Kidney (tissue), 14 donors: Measurements from ENCODE around the gene RFC5. TPM values are rescaled to one million over a fixed set of nuclear protein-coding genes. Genes with fewer than 3 reads are reported as not detected.

Experiments used
- DNase-seq, 5 donors: peaks; one replicate each; pipeline ENCODE4 v3.0.0-alpha.2; 2013 to 2020
- FAIRE-seq: peaks from 2 replicates; lab custom pipeline; 2012; peaks lifted over from hg19 to GRCh38; lab: Jason Lieb, UNC
- H3K27ac ChIP-seq, 2 donors: one replicate each; pipeline ENCODE4 v1.7.0; 2013; ENCODE audit warnings: low read depth in 2 of 2, low read length in 2 of 2, inconsistent platforms in 1 of 2
- H3K27me3 ChIP-seq: one replicate; pipeline ENCODE4 v1.7.1; 2013; ENCODE audit warnings: low read length, inconsistent platforms; ENCODE audit not compliant: control insufficient read depth, insufficient read depth
- H3K36me3 ChIP-seq, 3 donors: one replicate each; pipeline versions ENCODE4 v1.7.0 to v1.7.1; 2013; ENCODE audit warnings: low read length in 3 of 3, control low read depth in 1 of 3, inconsistent platforms in 1 of 3; ENCODE audit not compliant: insufficient read depth in 3 of 3, control insufficient read depth in 2 of 3
- H3K4me1 ChIP-seq, 3 donors: one replicate each; pipeline versions ENCODE4 v1.7.0 to v1.7.1; 2013; ENCODE audit warnings: low read length in 3 of 3, inconsistent platforms in 1 of 3, low read depth in 1 of 3; ENCODE audit not compliant: control insufficient read depth in 2 of 3, insufficient read depth in 2 of 3
- H3K4me3 ChIP-seq, 3 donors: one replicate each; pipeline versions ENCODE4 v1.7.0 to v1.8.1; 2013; ENCODE audit warnings: low read length in 3 of 3, control low read depth in 1 of 3, inconsistent platforms in 1 of 3
- H3K9ac ChIP-seq, 3 donors: one replicate each; pipeline versions ENCODE4 v1.7.0 to v1.7.1; 2013; ENCODE audit warnings: low read length in 3 of 3, control low read depth in 1 of 3, inconsistent platforms in 1 of 3
- H3K9me3 ChIP-seq, 3 donors: one replicate each; pipeline versions ENCODE4 v1.7.0 to v1.7.1; 2013; ENCODE audit warnings: low read length in 3 of 3, control low read depth in 1 of 3, inconsistent platforms in 1 of 3; ENCODE audit not compliant: control insufficient read depth in 2 of 3, insufficient read depth in 1 of 3
- CTCF ChIP-seq: IDR thresholded peaks from 3 replicates; pipeline ENCODE4 v1.5.1; 2012; ENCODE audit warnings: mild to moderate bottlenecking, moderate library complexity, borderline replicate concordance; ENCODE audit not compliant: insufficient read depth; ENCODE audit errors: extremely low read depth
- intact Hi-C: fragments of 100-400 bp; cut with DNase I; formaldehyde crosslinking; loops from one replicate; pipeline ENCODE4 v1.11.1; 2022
- polyA plus RNA-seq: library from polyadenylated mRNA; stranded (reverse); fragments of 350-450 nt; fragmentation: Illumina TruSeq; extraction: RNeasy Lipid Tissue Mini Kit (QIAGEN cat#74804); gene quantifications from one replicate; pipeline ENCODE4 v1.2.3, GENCODE V29; 2014; ENCODE audit warnings: low read depth, low replicate concordance; ENCODE audit not compliant: insufficient read depth
- total RNA-seq: library from RNA; stranded (reverse); fragmentation: NEBNext Ultra II Directional; extraction: Animal tissue kit (Norgen Biotek cat#: 25700); gene quantifications from one replicate; pipeline ENCODE4 v1.2.1, GENCODE V29; 2021
- donor health status: control.
- donor health status: control.
- donor health status: control.
- donor health status: control.
- donor health status: control.
- donor health status: DM: yes; HTN: yes; CAD: no.
- donor health status: Normal renal cell carcinoma (clear cell type).

The RFC5 gene
- total and polyA plus RNA-seq, 2 donors from 2014 or later = 7.0 to 13.0 TPM

- FAIRE-seq (no peak), DNase-seq (no peak)
- Histone ChIP-seq H3K4me1 (no peaks in the 10 kb centered on the region), H3K27ac (no peak overlapping the region), H3K27me3 (no peaks in the 10 kb centered on the region), H3K4me3 (no peak overlapping the region), H3K36me3 (no peaks in the 10 kb centered on the region), H3K9ac (no peak overlapping the region), H3K9me3 (no peaks in the 10 kb centered on the region)
- intact Hi-C loops = no loop called here
- no peak for TF ChIP-seq CTCF
Observed at GRCh38 chr12:117980616-117981015, 35.9 kb upstream of the RFC5 start.

- no peak overlapping the region for H3K9ac ChIP-seq
- no peak for FAIRE-seq
- intact Hi-C loops = no loop called here
- no peak for TF ChIP-seq CTCF
- H3K4me3 ChIP-seq = no peak overlapping the region
- no peaks in the 10 kb centered on the region for H3K9me3 ChIP-seq
- H3K27ac ChIP-seq = no peak overlapping the region
- H3K4me1 ChIP-seq = no peaks in the 10 kb centered on the region
- DNase-seq = no peak
- H3K36me3 ChIP-seq = no peaks in the 10 kb centered on the region
- no peaks in the 10 kb centered on the region for H3K27me3 ChIP-seq
Observed at GRCh38 chr12:117981267-117981666, 35.2 kb upstream of the RFC5 start.

DNA sequence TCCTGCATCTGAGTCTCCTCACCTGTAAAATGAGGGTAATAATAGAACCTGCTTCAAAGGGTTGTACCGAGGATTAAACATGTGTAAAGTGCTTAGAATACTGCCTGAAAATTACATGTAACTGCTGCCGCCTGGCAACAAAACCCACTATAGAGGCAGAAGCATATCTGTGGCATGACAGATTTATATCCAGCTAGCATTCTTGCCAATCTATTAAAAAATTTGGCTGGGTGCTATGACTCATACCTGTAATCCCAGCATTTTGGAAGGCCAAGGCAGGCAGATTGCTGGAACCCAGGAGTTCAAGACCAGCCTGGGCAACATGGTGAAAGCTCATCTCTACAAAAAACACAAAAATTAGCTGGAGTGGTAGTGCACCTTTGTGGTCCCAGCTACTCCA, 31.3 kb upstream of the RFC5 start:
- TF ChIP-seq CTCF = no peak
- intact Hi-C loops = no loop called here
- no peak overlapping the region for H3K27ac ChIP-seq
- no peaks in the 10 kb centered on the region for H3K4me1 ChIP-seq
- no peak overlapping the region for H3K9ac ChIP-seq
- H3K4me3 ChIP-seq = no peak overlapping the region
- no peaks in the 10 kb centered on the region for H3K27me3 ChIP-seq
- FAIRE-seq (no peak), DNase-seq (no peak)
- H3K36me3 ChIP-seq = no peaks in the 10 kb centered on the region
- no peaks in the 10 kb centered on the region for H3K9me3 ChIP-seq

- Histone ChIP-seq H3K36me3 (no peaks in the 10 kb centered on the region), H3K9ac (no peak overlapping the region), H3K4me3 (no peak overlapping the region), H3K27ac (no peak overlapping the region), H3K9me3 (no peaks in the 10 kb centered on the region), H3K27me3 (no peaks in the 10 kb centered on the region), H3K4me1 (no peaks in the 10 kb centered on the region)
- TF ChIP-seq CTCF = no peak
- no peak for DNase-seq
- intact Hi-C loops = no loop called here
- FAIRE-seq = no peak
Observed at GRCh38 chr12:117986705-117987469, 29.6 kb upstream of the RFC5 start.
